GM23338 (cell line): ENCODE data around the gene SUN2. TPM values are rescaled to one million over a fixed set of nuclear protein-coding genes. Genes with fewer than 3 reads are reported as not detected.

Source experiments
- ATAC-seq: fragments of 200-7000 bp; cut with Tn5 transposase; 3 replicates; pipeline ENCODE4 v1.9.1; 2020
- DNase-seq: peaks from one replicate; pipeline ENCODE4 v3.0.0-alpha.2; 2015; ENCODE audit warnings: low spot score
- H2AFZ ChIP-seq: fragments of 200-600 bp; sonication (generic); 2 replicates; pipeline ENCODE4 v1.8.0; 2016; ENCODE audit warnings: antibody characterized with exemption, mild to moderate bottlenecking, moderate library complexity
- H3F3A ChIP-seq: fragments of 200-600 bp; sonication (generic); replicated peaks from 2 replicates; pipeline ENCODE4 v1.8.0; 2017; ENCODE audit warnings: antibody characterized with exemption, mixed run types, low read depth
- H3K27ac ChIP-seq: fragments of 200-600 bp; sonication (generic); 2 replicates; pipeline ENCODE4 v1.6.1; 2016; ENCODE audit warnings: low read depth
- H3K27me3 ChIP-seq: fragments of 200-600 bp; sonication (generic); 2 replicates; pipeline ENCODE4 v1.8.0; 2016; ENCODE audit warnings: mild to moderate bottlenecking, mixed run types, moderate library complexity; ENCODE audit not compliant: insufficient read depth
- H3K36me3 ChIP-seq: fragments of 200-600 bp; sonication (generic); 2 replicates; pipeline ENCODE4 v1.8.0; 2016; ENCODE audit warnings: mild to moderate bottlenecking; ENCODE audit not compliant: insufficient read depth
- H3K4me1 ChIP-seq: fragments of 200-600 bp; sonication (generic); 2 replicates; pipeline ENCODE4 v1.8.0; 2016; ENCODE audit warnings: mild to moderate bottlenecking, moderate library complexity; ENCODE audit not compliant: insufficient read depth
- H3K4me2 ChIP-seq: fragments of 200-600 bp; sonication (generic); 2 replicates; pipeline ENCODE4 v1.7.1; 2017; ENCODE audit warnings: mixed run types
- H3K4me3 ChIP-seq: fragments of 200-600 bp; sonication (generic); 2 replicates; pipeline ENCODE4 v1.6.1; 2016; ENCODE audit warnings: mixed run types
- H3K79me2 ChIP-seq: fragments of 200-600 bp; sonication (generic); replicated peaks from 2 replicates; pipeline ENCODE4 v1.8.0; 2017; ENCODE audit warnings: mild to moderate bottlenecking; ENCODE audit not compliant: insufficient read depth
- H3K9me2 ChIP-seq: fragments of 200-600 bp; sonication (generic); 2 replicates; pipeline ENCODE4 v1.8.0; 2017; ENCODE audit not compliant: insufficient read depth
- H4K20me1 ChIP-seq: fragments of 200-600 bp; sonication (generic); replicated peaks from 2 replicates; pipeline ENCODE4 v1.8.0; 2017; ENCODE audit warnings: mild to moderate bottlenecking; ENCODE audit not compliant: insufficient read depth
- H3K27ac Mint-ChIP-seq: 2 replicates; pipeline ENCODE4 v1.8.0; 2020; ENCODE audit warnings: inconsistent platforms, mild to moderate bottlenecking, moderate library complexity, mixed read lengths
- H3K27me3 Mint-ChIP-seq: 3 replicates; pipeline ENCODE4 v1.8.0; 2022; ENCODE audit warnings: low read depth, mild to moderate bottlenecking, moderate library complexity, mixed read lengths, inconsistent platforms; ENCODE audit not compliant: insufficient read depth, poor library complexity
- H3K36me3 Mint-ChIP-seq: 3 replicates; pipeline ENCODE4 v1.8.0; 2021; ENCODE audit warnings: low read depth, mild to moderate bottlenecking, inconsistent platforms, moderate library complexity, mixed read lengths
- H3K4me1 Mint-ChIP-seq: 3 replicates; pipeline ENCODE4 v1.8.0; 2020; ENCODE audit warnings: mild to moderate bottlenecking, inconsistent platforms, mixed read lengths
- H3K4me3 Mint-ChIP-seq: 3 replicates; pipeline ENCODE4 v1.8.0; 2021; ENCODE audit warnings: moderate library complexity, mild to moderate bottlenecking, inconsistent platforms, mixed read lengths
- H3K9me3 Mint-ChIP-seq: 3 replicates; pipeline ENCODE4 v1.8.0; 2020; ENCODE audit warnings: moderate library complexity, mild to moderate bottlenecking, inconsistent platforms, mixed read lengths
- CTCF ChIP-seq, 2 experiments: fragments of 200-600 bp in 1 of 2; sonication (generic) in 1 of 2; conservative IDR thresholded peaks; 2 replicates each; pipeline versions ENCODE4 v1.5.1 to v1.6.1; 2016 to 2017; ENCODE audit warnings: antibody characterized with exemption in 2 of 2, low read depth in 2 of 2, mild to moderate bottlenecking in 2 of 2, moderate library complexity in 1 of 2
- EZH2 ChIP-seq: fragments of 200-600 bp; sonication (generic); IDR thresholded peaks from one replicate; pipeline ENCODE4 v1.8.0; 2017; ENCODE audit warnings: antibody characterized with exemption, mild to moderate bottlenecking, low read depth; ENCODE audit not compliant: unreplicated experiment
- EZH2phosphoT487 ChIP-seq: fragments of 200-600 bp; sonication (generic); IDR thresholded peaks from one replicate; pipeline ENCODE4 v1.8.1; 2018; ENCODE audit warnings: antibody characterized with exemption; ENCODE audit not compliant: unreplicated experiment
- NANOG ChIP-seq: IDR thresholded peaks from 2 replicates; pipeline ENCODE4 v1.6.1; 2016; ENCODE audit warnings: antibody characterized with exemption, borderline replicate concordance
- STAT1 ChIP-seq: IDR thresholded peaks from one replicate; pipeline ENCODE4 v1.6.1; 2016; ENCODE audit warnings: antibody characterized with exemption; ENCODE audit not compliant: unreplicated experiment
- ZNF331 ChIP-seq: fragments of 250-450 bp; sonication (Bioruptor Pico); IDR thresholded peaks from 2 replicates; pipeline ENCODE4 v1.5.0; 2020; ENCODE audit warnings: low read depth, mild to moderate bottlenecking, moderate library complexity
- ZNF462 ChIP-seq: fragments of 250-450 bp; sonication (Bioruptor Pico); IDR thresholded peaks from 2 replicates; pipeline ENCODE4 v1.5.0; 2020; ENCODE audit warnings: mild to moderate bottlenecking, moderate library complexity
- polyA plus RNA-seq: library from polyadenylated mRNA; unstranded; fragments of >200 nt; fragmentation: Nextera tagmentation; extraction: Ambion mirVana; gene quantifications from 2 replicates; pipeline ENCODE4 v1.2.1, GENCODE V29; 2016
- total RNA-seq: library from RNA; depleted of rRNA; stranded (reverse); fragments of >200 nt; shearing (Covaris generic); gene quantifications from 2 replicates; pipeline ENCODE4 v1.2.3, GENCODE V29; 2014

The SUN2 gene
- total and polyA plus RNA-seq, 2 experiments from 2014 or later, result 7.2 to 17.6 TPM

GRCh38 chr22:38742176-38742942, 13.4 kb downstream of the SUN2 start:
- no peak overlapping the region for H3K4me3 Mint-ChIP-seq
- Histone ChIP-seq H3K4me3 (no peak overlapping the region), H3F3A (no peaks in the 10 kb centered on the region), H4K20me1 (no peaks in the 10 kb centered on the region; the same call in 1 of the 2 replicates), H3K9me2 (no peaks in the 10 kb centered on the region), H3K4me2 (no peak overlapping the region), H3K27ac (no peak overlapping the region), H2AFZ (no peak overlapping the region), H3K4me1 (no peaks in the 10 kb centered on the region), H3K79me2 (no peaks in the 10 kb centered on the region), H3K36me3 (no peaks in the 10 kb centered on the region), H3K27me3 (no peaks in the 10 kb centered on the region)
- ATAC-seq, result no peak
- TF ChIP-seq STAT1 (no peak), ZNF462 (CRISPR knock-in tag) (no peak), EZH2phosphoT487 (no peak)
- no peak for DNase-seq
- H3K27ac Mint-ChIP-seq, result no peak overlapping the region
- H3K36me3 Mint-ChIP-seq, result peaks cover 27% of the 10 kb centered on the region; the same call in 2 of the 3 replicates
- no peaks in the 10 kb centered on the region; the same call in 2 of the 3 replicates for H3K9me3 Mint-ChIP-seq
- H3K27me3 Mint-ChIP-seq, result peaks cover 17% of the 10 kb centered on the region
- H3K4me1 Mint-ChIP-seq, result no peaks in the 10 kb centered on the region; the same call in 1 of the 3 replicates

- Histone ChIP-seq H3F3A (no peaks in the 10 kb centered on the region), H3K27me3 (no peaks in the 10 kb centered on the region), H3K4me3 (no peak overlapping the region), H3K27ac (no peak overlapping the region), H4K20me1 (peaks cover 2% of the 10 kb centered on the region; the same call in 1 of the 2 replicates), H3K36me3 (no peaks in the 10 kb centered on the region), H3K4me1 (no peaks in the 10 kb centered on the region), H3K79me2 (no peaks in the 10 kb centered on the region), H3K4me2 (no peak overlapping the region), H3K9me2 (no peaks in the 10 kb centered on the region), H2AFZ (no peak overlapping the region)
- Mint-ChIP-seq H3K27ac (no peak overlapping the region), H3K4me1 (no peaks in the 10 kb centered on the region; the same call in 1 of the 3 replicates), H3K36me3 (peaks cover 28% of the 10 kb centered on the region; the same call in 2 of the 3 replicates), H3K27me3 (peaks cover 17% of the 10 kb centered on the region), H3K9me3 (no peaks in the 10 kb centered on the region; the same call in 2 of the 3 replicates), H3K4me3 (no peak overlapping the region)
- DNase-seq (no peak), ATAC-seq (no peak)
- TF ChIP-seq NANOG (no peak), CTCF (conservative IDR thresholded peaks at IDR 0.05; ENCODE audit: low read depth in 2 of 2) (no peak), STAT1 (no peak), EZH2 (no peak), ZNF331 (CRISPR knock-in tag) (no peak)
Observed at GRCh38 chr22:38741576-38741975, 14.2 kb downstream of the SUN2 start.
